ENCODE data around the gene DNAH3. TPM values are rescaled to one million over a fixed set of nuclear protein-coding genes. Genes with fewer than 3 reads are reported as not detected.
A peak's percentile ranks its signal among the peaks of the same experiment; 100 is the strongest.

The DNAH3 gene
- total and polyA plus RNA-seq, 2 of the 13 experiments (the other 11 are each of a cell fraction or from before 2014, with no cell fraction given) = 0.07 to 0.08 TPM

DNA sequence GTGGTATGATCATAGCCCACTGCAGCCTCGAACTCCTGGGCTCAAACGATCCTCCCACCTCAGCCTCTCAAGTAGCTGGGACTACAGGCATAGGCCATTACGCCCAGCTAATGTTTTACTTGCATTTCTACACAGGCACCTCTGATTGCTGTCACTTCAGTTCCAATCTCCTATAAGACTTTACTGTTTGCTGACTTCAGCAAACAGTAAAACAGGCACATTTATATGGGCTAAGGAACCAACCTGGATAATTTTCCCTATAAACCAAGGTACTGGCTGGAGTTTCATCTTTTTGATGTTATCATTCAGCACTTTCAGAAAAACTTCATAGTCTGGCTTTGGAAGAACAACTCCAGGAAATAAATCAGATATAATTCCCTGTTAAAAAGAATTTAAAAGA, 114.2 kb downstream of the DNAH3 start:
- Histone ChIP-seq H3K79me2 (ENCODE audit: insufficient read depth, low read length) (no peaks in the 10 kb centered on the region), H3K9ac (ENCODE audit: insufficient read depth, low read depth, low read length) (no peak overlapping the region), H3K27me3 (ENCODE audit: control insufficient read depth in 1 of 2, insufficient read depth in 2 of 2, low read length in 2 of 2) (peaks cover 0 to 24% of the 10 kb centered on the region in 2 experiments), H3K27ac (ENCODE audit: extremely low read length, insufficient read depth, low read length) (no peak overlapping the region), H3K36me3 (replicated peaks in 1 of 2; ENCODE audit: control insufficient read depth in 1 of 2, insufficient read depth in 2 of 2, low read length in 2 of 2) (no peaks in the 10 kb centered on the region), H3K9me3 (ENCODE audit: low read length) (no peaks in the 10 kb centered on the region), H3K4me3 (replicated peaks in 1 of 3; ENCODE audit: insufficient read depth in 1 of 3, low read depth in 2 of 3, low read length in 3 of 3) (no peak overlapping the region), H3K4me1 (ENCODE audit: insufficient read depth, low read length) (peaks cover 5% of the 10 kb centered on the region), H3K4me2 (ENCODE audit: low read depth, low read length) (no peak overlapping the region), H2AFZ (ENCODE audit: low read length) (no peak overlapping the region), H4K20me1 (ENCODE audit: insufficient read depth, low read length) (no peaks in the 10 kb centered on the region)
- 19% methylated on average over 3 of the region's 3 CpGs for WGBS (ENCODE audit: low lambda C conversion rate)
- intact Hi-C loops (cut with micrococcal nuclease; ENCODE audit: unreplicated experiment) (no loop called here), in situ Hi-C loops (cut with HindIII; ENCODE audit: extremely low pct_ligation_motif_present, low pct_unique_long_range_greater_than_20kb) (no loop called here)
- TF ChIP-seq MIER3 (CRISPR knock-in tag; IDR thresholded peaks at IDR 0.05; ENCODE audit: borderline replicate concordance) = no peak
- TF ChIP-seq, protein P1, sequence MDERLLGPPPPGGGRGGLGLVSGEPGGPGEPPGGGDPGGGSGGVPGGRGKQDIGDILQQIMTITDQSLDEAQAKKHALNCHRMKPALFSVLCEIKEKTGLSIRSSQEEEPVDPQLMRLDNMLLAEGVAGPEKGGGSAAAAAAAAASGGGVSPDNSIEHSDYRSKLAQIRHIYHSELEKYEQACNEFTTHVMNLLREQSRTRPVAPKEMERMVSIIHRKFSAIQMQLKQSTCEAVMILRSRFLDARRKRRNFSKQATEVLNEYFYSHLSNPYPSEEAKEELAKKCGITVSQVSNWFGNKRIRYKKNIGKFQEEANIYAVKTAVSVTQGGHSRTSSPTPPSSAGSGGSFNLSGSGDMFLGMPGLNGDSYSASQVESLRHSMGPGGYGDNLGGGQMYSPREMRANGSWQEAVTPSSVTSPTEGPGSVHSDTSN (CRISPR knock-in tag; IDR thresholded peaks at IDR 0.05) = no peak
- no peak for TF ChIP-seq ZBTB34 (CRISPR knock-in tag; IDR thresholded peaks at IDR 0.05)
- no peak for TF ChIP-seq ZNF383 (CRISPR knock-in tag; IDR thresholded peaks at IDR 0.05; ENCODE audit: borderline replicate concordance)
- TF ChIP-seq GLI4 (CRISPR knock-in tag; IDR thresholded peaks at IDR 0.05; ENCODE audit: borderline replicate concordance) = no peak
- TF ChIP-seq, protein P2, sequence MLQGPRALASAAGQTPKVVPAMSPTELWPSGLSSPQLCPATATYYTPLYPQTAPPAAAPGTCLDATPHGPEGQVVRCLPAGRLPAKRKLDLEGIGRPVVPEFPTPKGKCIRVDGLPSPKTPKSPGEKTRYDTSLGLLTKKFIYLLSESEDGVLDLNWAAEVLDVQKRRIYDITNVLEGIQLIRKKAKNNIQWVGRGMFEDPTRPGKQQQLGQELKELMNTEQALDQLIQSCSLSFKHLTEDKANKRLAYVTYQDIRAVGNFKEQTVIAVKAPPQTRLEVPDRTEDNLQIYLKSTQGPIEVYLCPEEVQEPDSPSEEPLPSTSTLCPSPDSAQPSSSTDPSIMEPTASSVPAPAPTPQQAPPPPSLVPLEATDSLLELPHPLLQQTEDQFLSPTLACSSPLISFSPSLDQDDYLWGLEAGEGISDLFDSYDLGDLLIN (CRISPR knock-in tag; IDR thresholded peaks at IDR 0.05; ENCODE audit: borderline replicate concordance) = no peak
- no peak for TF ChIP-seq NFKB2 (CRISPR knock-in tag; IDR thresholded peaks at IDR 0.05; ENCODE audit: borderline replicate concordance)
- TF ChIP-seq HMG20B (CRISPR knock-in tag; conservative IDR thresholded peaks at IDR 0.05) = no peak
- peak; percentile 56 to 74; a peak in 3 of 4 replicates for TF ChIP-seq MAFK (conservative IDR thresholded peaks at IDR 0.05 in 1 of 2, IDR thresholded peaks at IDR 0.05 in 1 of 2; ENCODE audit: low read length in 2 of 2)
- TF ChIP-seq MAFF (IDR thresholded peaks at IDR 0.05; ENCODE audit: low read depth, low read length) = peak; percentile 37; the same call in 1 of the 2 replicates
- TF ChIP-seq, protein P3, sequence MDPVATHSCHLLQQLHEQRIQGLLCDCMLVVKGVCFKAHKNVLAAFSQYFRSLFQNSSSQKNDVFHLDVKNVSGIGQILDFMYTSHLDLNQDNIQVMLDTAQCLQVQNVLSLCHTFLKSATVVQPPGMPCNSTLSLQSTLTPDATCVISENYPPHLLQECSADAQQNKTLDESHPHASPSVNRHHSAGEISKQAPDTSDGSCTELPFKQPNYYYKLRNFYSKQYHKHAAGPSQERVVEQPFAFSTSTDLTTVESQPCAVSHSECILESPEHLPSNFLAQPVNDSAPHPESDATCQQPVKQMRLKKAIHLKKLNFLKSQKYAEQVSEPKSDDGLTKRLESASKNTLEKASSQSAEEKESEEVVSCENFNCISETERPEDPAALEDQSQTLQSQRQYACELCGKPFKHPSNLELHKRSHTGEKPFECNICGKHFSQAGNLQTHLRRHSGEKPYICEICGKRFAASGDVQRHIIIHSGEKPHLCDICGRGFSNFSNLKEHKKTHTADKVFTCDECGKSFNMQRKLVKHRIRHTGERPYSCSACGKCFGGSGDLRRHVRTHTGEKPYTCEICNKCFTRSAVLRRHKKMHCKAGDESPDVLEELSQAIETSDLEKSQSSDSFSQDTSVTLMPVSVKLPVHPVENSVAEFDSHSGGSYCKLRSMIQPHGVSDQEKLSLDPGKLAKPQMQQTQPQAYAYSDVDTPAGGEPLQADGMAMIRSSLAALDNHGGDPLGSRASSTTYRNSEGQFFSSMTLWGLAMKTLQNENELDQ (CRISPR knock-in tag; IDR thresholded peaks at IDR 0.05; ENCODE audit: borderline replicate concordance) = no peak
- no peak for TF ChIP-seq ZNF224 (CRISPR knock-in tag; IDR thresholded peaks at IDR 0.05)
- no peak for TF ChIP-seq ZNF768 (CRISPR knock-in tag; IDR thresholded peaks at IDR 0.05)
- no peak for TF ChIP-seq ZMYM3 (CRISPR knock-in tag; IDR thresholded peaks at IDR 0.05)
- TF ChIP-seq HINFP (CRISPR knock-in tag; IDR thresholded peaks at IDR 0.05; ENCODE audit: low read depth) = no peak
- ATAC-seq (no peak), DNase-seq (ENCODE audit: low spot score) (no peak), FAIRE-seq (no peak)
- ChIA-PET POLR2A (no interaction called here), CTCF (ENCODE audit: low intra/inter-chr PET ratio, low total read pairs) (no interaction called here)
- no TSS peak for BruUV-seq (replicated peaks)

Data from HepG2 (cell line).